Measurements from ENCODE around the gene LHX4.
"Not testable (repeated sequence)": the region's sequence is repeated elsewhere in the genome, so short reads cannot be mapped to it uniquely, and the experiment has no call there.

LHX4 gene

DNA sequence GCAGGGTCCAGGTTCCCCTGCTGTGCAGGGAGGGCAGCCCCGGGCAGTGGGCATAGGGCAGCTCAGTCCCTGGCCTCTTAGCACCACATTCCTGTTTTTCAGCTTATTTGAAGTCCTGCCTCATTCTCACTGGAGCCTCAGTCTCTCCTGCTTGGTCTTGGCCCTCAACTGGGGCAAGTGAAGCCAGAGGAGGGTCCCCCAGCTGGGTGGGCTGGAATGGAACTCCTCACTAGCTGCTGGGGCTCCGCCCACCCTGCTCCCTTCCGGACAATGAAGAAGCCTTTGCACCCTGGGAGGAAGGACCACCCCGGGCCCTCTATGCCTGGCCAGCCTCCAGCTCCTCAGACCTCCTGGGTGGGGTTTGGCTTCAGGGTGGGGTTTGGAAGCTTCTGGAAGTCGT lies 32.8 kb upstream of the LHX4 start:
- no peak for DNase-seq (ENCODE audit: low spot score)

DNA sequence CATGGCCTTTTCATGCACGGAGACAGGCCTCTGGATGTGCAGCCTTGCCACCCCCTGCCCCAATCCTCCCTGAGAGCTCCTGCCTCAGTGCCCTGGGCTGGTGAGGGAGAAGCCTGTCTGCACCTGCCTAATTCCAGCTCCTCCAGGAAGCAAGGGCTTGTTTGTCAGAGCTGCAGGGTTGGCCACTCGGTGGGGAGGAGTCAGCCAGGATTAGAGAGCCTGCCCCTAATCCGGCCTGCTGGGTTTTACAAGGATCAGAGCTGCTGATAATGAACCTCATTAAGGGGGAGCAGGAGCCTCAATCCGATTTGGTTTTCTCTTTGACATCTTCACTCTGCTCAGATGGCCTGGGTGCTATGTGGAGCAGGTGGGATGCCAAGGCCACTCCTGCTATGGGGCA lies 31.9 kb upstream of the LHX4 start:
- DNase-seq (ENCODE audit: low spot score) = no peak

DNA sequence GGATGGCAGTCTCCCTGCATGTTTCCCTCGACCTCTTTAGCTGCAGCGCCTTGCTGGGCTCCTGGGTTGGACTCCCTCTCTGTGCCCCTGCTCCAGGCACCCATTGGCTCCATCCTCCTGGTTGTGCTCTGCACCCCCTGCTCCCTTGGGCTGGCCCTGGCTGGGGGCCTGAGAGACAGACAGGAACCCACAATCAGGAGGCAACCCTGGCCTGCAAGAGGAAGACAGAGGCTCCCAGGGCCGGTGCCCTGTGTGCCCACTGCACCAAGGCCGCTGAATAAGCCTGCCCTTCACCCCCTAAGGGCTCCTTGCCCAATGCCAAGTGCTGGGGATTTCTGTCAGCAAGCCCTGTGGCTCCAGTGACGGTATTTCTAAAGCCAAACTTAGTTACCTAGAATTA lies 31.5 kb upstream of the LHX4 start:
- no peak for DNase-seq (ENCODE audit: low spot score)

DNA sequence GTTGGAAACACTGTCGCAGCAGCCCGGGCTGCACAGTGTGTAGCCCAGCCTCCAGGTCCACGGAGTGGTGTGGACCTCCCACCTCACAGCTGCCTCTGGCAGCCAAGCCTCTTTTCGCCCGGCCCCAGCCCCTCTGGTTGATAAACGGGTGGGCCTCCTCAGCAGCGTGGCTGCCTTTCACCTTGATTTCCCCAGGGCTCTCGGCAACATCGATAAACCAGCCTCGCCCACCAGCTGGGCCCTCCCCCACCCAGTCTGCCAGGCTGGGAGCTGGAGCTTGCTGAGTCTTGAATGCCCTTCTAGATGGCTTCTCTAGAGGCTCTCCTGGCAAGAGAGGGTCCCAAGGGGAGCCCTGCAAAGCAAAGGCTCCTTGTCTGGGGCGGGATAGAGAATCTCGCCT lies 31.0 kb upstream of the LHX4 start:
- DNase-seq (ENCODE audit: low spot score) = no peak

DNA sequence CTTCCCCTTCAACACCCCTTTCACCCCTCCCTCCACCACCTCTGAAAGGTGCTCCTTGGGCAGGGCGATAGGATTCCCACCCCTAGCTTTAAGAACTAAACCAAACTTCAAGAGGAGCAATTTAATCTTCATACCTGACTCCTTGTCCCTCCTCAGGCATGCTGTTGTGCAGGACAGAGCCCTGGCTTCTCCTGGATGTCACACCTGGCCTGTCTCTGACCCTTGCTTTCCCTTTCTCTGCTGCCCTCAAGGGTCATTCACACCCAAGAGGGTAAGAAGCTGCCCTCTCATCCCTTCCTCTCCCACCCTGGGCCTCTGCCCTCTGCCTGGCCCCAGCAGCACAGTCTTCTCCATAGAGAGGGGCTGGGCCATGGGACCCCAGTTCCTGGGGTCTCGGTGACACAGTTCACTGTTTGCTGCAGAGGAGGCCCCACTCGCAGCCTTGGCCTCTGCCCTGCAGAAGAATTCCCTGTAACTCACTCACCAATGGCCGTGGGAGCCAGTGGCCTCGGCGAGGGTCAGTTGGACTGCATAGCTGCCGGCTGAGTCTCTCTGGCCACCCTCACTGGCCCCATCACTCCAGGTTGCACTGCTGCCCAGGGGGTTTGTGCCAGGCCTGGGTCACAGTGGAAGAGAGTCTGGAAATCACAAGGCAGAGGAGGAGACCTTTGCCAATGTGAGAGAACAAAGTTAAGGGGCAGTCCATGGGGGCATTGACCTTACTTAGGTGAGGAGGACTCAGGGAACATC lies 28.4 kb upstream of the LHX4 start:
- no peak for DNase-seq (ENCODE audit: low spot score)

DNA sequence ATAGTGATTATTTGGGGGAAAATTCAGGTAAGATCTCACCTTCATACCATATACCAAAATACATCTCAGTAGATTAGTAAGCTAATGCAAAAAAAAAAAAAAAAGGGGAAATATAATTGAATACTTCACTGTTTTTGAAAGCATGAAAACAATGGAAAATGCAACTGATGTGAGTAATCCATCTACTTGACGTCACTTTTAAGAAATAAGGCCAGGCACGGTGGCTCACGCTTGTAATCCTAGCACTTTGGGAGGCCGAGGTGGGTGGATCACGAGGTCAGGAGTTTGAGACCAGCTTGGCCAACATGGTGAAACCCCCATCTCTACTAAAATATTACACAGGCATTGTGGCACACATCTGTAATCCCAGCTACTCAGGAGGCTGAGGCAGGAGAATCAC lies 27.5 kb upstream of the LHX4 start:
- not testable (repeated sequence) for DNase-seq (ENCODE audit: low spot score)

DNA sequence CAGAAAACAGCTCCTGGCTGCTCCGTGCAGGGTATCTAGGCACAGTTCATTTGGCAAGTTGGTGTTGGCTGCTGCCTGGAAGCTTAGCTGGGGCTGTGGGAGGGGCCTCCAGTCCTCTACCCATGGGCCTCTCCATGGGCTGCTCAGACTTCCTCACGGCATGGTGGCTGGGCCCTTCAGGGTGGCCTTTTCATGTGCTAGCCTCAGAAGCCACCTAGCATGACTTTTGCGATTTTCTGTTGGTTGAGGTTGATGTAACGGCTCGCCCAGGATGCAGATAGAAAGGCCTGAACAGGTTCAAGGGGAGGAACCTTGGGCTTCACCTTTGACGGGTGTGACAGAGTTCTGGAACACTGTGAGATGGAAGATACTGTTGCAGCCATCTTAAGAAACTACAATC lies 25.8 kb upstream of the LHX4 start:
- no peak for DNase-seq (ENCODE audit: low spot score)

DNA sequence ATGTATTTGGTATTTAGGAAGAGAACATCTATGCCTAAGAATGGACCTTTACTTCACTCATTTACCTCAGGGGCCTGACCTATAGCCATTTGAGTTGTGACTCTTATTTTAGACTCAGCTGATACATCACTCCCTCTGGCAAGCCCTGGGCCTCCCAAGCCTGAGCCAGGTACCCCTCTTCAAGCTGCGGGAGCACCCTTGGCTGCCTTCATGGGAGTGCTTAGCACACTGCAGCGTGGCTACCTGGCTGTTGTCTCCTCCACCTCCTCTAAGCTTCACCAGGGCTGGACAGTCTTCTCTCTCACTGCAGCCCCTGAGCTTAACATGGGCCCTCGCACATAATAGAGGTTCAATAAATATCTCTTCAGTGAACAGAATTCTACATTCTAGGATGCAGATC lies 23.5 kb upstream of the LHX4 start:
- no peak for DNase-seq (ENCODE audit: low spot score)

DNA sequence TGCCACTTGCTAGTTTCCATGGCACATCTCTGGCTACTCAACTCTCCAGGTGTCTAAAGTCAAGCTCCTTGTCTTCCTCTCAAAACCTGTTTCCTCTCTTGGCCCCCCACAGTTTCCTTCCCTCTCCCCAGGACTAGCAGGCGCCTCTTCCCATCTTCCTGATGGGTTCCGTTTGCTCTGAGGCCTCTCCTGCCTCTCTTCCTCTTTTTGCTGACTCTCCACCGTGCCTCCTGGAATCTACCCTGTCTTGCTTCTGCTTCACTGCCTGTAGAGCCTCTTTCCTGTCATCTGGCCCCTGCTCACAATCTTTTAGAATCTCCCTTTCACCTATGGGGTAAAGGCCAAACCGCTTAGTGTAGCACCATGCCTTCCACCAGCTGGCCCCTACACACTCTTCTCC lies 21.8 kb upstream of the LHX4 start:
- DNase-seq (ENCODE audit: low spot score) = no peak

DNA sequence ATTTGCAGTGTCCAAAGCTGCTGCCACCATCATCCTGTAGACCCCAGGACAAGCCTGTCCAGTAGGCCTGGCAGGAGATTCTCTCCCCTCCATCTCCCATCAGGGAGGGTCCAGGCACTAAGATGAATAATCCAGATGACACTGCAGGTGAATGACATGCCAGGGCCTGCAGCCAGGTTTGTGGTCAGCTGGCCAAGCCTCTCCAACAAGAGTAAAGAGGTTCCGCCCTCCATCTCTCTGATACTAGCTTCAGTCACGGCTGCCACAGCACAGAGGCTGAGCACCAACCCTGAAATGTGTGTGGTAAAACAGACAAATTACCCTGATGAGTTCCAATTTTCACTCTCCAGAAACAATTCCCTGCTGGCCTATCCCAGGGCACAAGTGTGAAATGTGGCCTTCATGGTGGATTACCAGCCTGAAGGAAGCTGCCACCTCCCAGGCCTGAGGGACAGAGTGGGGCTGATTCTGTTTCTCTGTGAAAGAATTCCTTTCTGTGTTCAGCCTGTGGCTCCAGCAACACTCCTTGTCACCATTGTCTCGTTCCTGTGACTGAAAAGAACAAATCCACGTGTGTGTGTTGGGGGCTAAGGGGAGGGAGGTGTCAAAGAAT lies 19.9 kb upstream of the LHX4 start:
- peak; percentile 3 for DNase-seq (ENCODE audit: low spot score)

DNA sequence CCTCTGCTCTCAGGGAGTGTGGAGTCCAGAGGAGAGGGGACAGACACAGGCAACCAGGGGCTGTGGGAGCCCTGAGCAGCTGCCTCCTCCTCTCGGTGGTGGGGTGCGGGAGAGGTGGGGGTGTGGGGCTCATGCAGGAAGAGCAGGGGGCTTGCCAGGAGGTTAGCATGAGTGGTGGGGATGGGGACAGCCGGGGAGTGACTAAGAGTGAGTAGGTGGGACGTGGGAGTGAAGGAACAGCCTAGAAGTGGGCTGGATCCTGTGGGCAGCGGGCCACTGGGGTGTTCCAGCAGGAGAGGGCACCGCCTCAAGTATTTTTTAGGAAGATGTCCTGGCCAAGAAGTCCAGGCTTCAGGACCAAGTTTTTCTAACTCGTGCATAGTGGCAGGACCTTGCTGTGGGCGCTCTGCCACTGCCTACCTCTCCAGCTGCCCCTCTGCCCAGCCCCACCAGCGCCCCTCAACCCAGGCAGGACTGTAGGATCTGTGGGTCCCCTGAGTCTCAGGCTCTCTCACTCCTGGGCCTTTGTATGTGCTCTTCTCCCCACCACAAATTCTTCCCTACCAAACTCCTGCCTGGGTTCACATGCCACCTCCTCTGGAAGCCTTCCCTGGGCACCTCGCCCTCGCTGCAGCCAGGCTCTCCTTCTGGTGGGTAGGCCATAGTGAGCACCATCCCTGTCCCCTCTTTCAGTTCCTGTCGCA lies 18.8 kb upstream of the LHX4 start:
- DNase-seq (ENCODE audit: low spot score) = no peak

DNA sequence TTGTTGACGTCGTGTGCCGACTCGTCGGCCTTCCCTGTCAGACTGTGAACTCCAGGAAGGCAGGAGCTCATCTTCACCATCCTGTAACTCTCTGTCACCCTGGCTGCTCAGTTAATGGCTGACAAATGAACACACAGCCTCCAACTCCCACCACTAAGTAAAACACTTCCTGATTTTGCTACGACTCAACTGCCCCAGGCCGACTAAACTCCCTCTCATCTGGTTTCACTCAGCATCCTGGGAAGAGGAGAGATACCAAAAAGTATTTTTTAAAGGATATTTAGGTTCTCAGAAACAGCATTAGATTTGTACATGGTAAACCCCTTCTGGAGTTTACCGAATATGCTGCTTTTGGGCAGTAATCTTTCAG lies 18.2 kb upstream of the LHX4 start:
- no peak for DNase-seq (ENCODE audit: low spot score)

DNA sequence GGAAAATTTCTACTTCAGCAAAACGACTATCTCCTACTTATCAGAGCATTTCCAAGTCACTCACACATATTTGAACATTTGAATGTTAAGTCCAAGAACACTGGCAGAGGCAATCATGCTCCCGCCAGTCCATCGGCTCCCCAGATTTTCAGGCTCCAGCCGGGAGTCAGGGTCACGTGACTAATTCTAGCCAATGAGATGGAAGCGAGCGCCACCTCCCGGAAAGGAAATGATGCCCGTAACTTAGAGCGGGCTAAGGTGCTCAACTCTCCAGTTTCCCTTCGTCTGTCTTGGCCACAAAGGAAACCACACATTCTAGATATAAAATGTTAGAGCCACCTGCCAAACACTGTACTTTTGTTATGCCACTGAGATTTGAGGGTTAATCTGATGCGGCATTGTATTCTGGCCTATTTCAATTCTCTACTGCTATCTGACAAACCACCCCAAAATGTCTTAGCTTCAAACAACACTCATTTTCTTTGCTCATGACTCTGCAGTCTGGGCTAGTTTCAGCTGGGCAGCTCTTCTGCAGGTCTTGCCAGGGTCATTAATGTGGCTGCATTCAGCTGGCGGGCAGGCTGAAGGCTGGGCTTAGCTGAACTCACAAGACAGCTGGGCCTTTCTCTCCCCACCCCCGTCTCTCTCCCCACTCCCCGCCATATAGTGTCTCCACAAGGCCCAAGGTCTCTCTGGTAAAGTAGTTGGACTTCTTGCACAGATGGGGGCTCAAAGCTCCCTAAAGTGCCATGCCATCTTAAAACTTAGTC lies 16.5 kb upstream of the LHX4 start:
- peak; percentile 19 for DNase-seq (ENCODE audit: low spot score)

DNA sequence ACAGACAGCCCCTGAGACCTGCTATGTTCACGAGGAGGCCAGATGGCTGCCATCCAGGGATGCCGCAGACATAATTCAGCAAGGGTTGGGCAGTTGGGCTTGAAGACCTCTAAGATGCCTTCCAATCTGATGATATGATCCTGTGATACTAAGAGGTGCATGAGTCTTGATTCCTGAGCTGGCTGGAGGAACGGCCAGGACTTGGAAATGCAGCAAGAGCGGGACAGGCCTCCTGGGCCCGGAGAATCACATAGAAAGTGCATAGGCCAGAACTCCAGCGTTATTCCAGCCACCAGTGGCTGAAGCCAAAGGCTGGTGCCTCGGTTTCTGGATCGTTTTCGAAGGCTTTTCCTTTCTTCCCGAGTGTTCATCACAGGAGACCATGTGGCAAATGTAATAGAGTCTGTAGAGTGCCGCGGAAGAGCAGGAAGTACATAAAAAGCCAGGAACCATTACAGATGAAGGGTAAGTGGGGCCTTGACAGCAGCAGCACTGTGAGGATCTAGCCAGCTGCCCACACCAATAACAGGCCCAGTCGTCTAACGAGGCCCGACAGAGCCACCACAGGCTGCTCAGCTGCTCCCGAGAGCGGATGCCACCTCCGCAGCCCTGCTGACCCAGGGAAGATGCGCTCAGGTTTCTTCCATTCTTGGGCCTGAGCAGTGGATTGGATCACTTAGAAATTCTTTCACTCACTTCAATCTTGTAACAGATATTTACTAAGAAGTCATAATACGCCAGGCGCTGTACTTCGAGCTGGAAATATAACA lies 14.0 kb upstream of the LHX4 start:
- no peak for DNase-seq (ENCODE audit: low spot score)

DNA sequence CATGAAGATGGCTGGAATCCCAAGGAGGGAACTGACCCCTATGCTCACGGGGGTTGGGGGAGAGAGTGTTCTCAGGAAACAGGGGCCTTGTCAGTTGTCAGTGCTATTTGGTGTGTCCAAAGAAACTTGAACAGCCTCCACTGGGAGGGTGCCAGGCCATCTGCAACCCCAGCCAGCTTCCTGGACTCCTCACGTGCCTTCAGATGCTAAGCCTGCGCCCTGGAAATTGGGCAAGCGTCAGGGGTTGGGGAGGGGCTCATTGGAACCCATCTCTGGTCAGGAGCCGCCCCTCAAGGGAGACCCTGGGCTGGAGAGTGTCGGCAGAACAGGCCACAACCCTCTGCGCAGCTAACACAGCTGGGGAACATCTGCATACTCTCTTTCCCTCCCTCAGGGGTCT lies 13.1 kb upstream of the LHX4 start:
- no peak for DNase-seq (ENCODE audit: low spot score)

DNA sequence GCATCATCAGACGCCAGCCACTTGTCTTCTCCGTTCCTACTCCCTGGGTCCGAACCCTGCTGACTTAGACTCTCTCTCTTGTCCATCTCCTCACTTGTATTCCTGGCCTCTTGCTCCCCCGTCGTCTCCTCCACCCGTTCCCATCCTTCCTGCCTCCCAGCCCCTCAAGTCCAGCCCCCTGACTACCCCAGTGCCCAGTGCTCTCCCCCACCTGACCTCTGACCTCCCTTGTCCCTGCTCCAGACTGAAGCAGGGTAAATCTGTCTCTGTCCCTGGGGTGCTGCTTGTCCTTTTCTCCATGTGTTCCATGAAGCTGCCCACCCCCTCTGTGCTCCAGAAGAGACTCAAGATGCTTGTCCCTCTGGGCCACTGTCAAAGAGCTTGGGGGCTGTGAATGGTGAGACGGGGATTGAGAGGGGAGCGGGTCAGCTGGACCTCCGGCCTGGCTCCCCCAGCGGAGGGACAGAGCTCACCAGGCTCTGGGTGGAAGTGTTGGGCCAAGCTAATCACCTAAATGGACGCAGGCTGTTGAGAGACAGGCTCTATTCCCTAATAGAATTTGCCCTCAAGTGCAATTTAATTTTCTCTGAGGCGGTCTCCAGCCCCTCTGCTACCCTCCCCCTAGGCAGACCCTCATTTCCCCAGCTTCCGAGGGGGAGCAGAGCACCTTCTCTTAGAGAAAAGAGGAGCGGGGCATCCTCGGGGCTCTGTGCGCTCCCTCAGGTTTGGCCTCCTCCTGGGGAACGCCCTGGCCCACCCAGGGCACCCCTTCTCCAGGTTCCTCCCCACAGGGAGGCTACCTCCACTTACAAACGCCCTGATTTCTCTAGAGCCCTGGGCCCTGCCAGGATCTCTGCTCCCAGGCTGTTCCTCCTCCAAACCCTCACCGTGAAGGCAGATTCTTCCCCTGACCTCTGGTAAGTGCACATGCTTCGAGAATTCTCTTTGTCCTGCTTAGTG lies 11.0 kb upstream of the LHX4 start:
- DNase-seq (ENCODE audit: low spot score) = no peak

DNA sequence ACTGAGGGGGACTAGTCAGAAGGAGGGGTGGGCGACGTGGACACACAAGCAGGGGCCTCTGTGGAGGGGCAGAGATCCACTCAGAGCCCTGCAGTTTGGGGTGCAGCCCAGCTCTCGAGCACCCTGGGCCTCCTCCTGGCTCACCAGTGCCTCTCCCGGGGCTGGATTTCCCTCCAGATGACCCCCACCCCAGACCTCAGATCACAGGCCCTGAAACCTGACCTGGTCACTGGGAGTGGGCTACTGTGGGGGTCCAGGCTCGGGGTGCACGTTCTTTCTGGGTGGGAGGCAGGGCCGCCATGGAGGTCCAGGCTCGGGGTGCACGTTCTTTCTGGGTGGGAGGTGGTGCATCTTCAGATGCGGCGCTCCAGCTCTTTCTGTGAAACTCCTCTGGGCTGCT lies 10.3 kb upstream of the LHX4 start:
- DNase-seq (ENCODE audit: low spot score) = no peak

DNA sequence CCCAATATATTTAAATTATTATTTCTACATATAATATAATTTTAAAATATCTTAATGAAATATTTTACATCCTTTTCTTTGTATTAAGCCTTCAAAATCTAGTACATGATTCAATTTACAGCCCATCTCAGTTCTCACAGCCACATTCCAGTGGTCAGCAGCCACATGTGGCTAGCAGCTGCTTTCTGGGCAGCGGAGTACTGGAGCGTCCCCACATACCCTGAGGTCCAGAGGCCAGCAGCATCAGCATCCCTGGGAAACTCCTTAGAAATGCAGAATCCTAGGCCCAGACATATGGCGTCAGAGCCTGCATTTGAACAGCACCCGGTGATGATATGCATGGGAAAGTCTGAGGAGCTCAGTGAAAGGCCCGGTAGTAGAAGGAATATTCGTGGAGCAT lies 8.6 kb upstream of the LHX4 start:
- no peak for DNase-seq (ENCODE audit: low spot score)

DNA sequence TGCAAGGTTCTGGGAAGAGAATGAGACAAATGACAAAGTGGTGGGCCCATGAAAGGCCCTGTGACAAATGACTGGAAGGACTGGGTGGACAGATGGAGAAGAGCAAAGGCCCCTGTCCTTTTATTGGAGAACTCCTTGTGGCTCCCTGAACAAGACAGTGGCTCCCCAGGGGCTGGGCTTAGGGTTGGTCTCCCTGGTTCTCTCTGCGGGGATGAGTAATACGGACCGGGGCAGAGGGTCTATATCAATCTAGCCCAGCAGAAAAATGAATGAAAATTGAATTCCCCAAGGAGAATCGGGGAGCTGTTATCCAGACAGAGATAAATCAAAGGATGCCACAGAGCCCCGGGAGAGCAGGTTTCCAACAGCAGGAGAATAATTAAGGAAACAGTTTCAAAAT lies 5.2 kb upstream of the LHX4 start:
- no peak for DNase-seq (ENCODE audit: low spot score)

DNA sequence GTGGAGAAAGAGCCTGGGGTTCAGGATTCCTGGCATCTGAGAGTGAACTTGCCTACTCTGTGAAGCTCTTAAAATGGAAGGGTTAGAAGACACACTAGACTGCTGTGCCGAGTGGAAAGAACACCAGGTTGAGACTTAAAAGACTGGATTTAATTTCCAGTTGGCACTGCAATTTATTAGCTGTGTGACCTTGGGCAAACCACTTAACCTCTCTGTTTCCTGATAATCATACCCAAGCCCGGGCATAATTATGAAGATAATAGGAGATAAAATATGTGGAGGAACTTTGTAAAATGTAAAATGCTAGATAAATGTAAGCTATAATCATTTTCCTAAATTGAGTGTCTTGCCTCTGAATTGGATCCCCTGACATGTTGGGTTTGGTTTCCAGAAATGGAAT lies 4.7 kb upstream of the LHX4 start:
- no peak for DNase-seq (ENCODE audit: low spot score)
